Tibial nerve (tissue), 4 donors: ENCODE data around the gene RAC2. TPM values are rescaled to one million over a fixed set of nuclear protein-coding genes. Genes with fewer than 3 reads are reported as not detected.
A peak's percentile ranks its signal among the peaks of the same experiment; 100 is the strongest.

Experiments
- DNase-seq, 2 donors: peaks; one replicate each; pipeline ENCODE4 v3.0.0-alpha.2; 2019; ENCODE audit warnings: low spot score in 2 of 2
- H3K27ac ChIP-seq, 4 donors: fragments of 200-600 bp; sonication (generic) in 3 of 4; one replicate each; pipeline ENCODE4 v1.5.1; 2017 to 2019; ENCODE audit warnings: mild to moderate bottlenecking in 1 of 4
- H3K27me3 ChIP-seq, 2 donors: fragments of 200-600 bp; sonication (generic) in 1 of 2; one replicate each; pipeline versions ENCODE4 v1.5.1 to v1.6.0; 2017 to 2019
- H3K36me3 ChIP-seq, 3 donors: fragments of 200-600 bp; sonication (generic); one replicate each; pipeline ENCODE4 v1.5.1; 2018 to 2019
- H3K4me1 ChIP-seq, 4 donors: fragments of 200-600 bp; sonication (generic) in 3 of 4; one replicate each; pipeline ENCODE4 v1.5.1; 2017 to 2019
- H3K4me3 ChIP-seq, 4 donors: fragments of 200-600 bp; sonication (generic) in 3 of 4; one replicate each; pipeline ENCODE4 v1.5.1; 2017 to 2019; ENCODE audit warnings: mild to moderate bottlenecking in 1 of 4, moderate library complexity in 1 of 4
- H3K9me3 ChIP-seq, 4 donors: fragments of 200-600 bp; sonication (generic) in 3 of 4; one replicate each; pipeline ENCODE4 v1.5.1; 2017 to 2019
- CTCF ChIP-seq, 5 experiments: fragments of 200-600 bp in 3 of 5; fragments of 450-650 bp in 2 of 5; sonication (generic) in 3 of 5; IDR thresholded peaks; one replicate each; pipeline ENCODE4 v1.5.1; 2016 to 2019; ENCODE audit warnings: antibody characterized with exemption in 5 of 5, mild to moderate bottlenecking in 3 of 5, moderate library complexity in 2 of 5
- EP300 ChIP-seq, 2 donors: sonication (generic); formaldehyde crosslinking; IDR thresholded peaks; one replicate each; pipeline ENCODE4 v1.6.1; 2017; ENCODE audit warnings: antibody characterized with exemption in 2 of 2, mild to moderate bottlenecking in 1 of 2
- POLR2A ChIP-seq, 2 donors: fragments of 450-650 bp; IDR thresholded peaks; one replicate each; pipeline ENCODE4 v1.6.1; 2017; ENCODE audit warnings: antibody characterized with exemption in 2 of 2, mild to moderate bottlenecking in 2 of 2, moderate library complexity in 2 of 2
- WGBS, 2 donors: methylation state at CpG; one replicate each; pipeline ENCODE4 v1.1.5; 2018; 5-methylcytosine and 5-hydroxymethylcytosine counted together
- total RNA-seq, 4 donors: library from RNA; depleted of rRNA; stranded (reverse); fragments of >200 nt; gene quantifications; one replicate each; pipeline ENCODE4 v1.1.0, GENCODE V29; 2016

RAC2 gene
- total RNA-seq, 4 donors from 2014 or later, result 6.3 to 18.6 (median 7.8) TPM

DNA sequence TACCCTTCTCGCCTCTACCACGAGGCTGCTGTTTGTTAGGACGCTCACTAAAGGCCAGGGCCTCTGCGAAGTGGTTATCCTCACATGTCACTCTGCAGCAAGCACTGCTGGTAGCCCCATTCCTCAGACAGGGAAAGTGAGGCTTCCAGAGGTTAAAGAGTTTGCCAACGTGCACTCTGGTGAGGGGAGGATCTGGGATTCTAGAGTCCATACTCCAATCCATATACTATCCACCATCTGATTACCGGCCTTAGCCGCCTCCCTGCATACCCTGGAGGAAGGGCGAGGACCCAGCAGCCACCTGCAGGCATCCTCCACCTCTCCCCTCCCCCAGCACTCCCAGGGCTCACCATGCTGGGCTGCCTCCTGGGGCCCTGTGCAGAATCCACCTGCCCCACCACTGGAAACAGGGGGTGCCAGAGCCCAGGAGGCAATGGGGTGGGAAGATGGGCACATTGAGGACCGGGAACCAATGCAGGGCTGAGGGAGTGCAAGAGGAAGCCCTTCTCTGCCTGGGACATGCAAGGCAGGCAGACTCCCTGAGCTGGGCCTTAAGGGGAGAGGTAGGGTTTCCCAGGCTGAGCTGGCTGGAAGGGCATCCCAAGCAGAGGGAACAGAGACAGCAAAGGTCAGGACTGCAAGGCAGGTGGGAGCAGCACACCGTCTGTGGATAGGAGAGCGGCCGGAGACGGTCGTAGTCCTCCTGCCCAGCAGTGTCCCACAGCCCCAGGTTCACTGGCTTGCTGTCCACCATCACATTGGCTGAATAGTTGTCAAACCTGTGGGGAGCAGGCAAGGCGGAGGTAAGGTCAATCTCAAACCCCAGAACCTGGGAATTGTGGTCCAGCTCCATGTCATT lies 11.7 kb downstream of the RAC2 start:
- WGBS, 2 donors, result 74 to 75% methylated on average over 12 to 15 of the region's 15 CpGs
- Histone ChIP-seq H3K27me3 (peaks cover 0 to 59% of the 10 kb centered on the region in 2 donors), H3K27ac (no peak overlapping the region), H3K4me3 (no peak overlapping the region), H3K9me3 (no peaks in the 10 kb centered on the region), H3K4me1 (peaks cover 0 to 38% (median 5%) of the 10 kb centered on the region in 4 donors), H3K36me3 (no peaks in the 10 kb centered on the region)
- no peak for DNase-seq
- TF ChIP-seq EP300 (IDR thresholded peaks at IDR 0.05) (no peak), POLR2A (IDR thresholded peaks at IDR 0.05) (no peak), CTCF (IDR thresholded peaks at IDR 0.05) (no peak)

- DNase-seq, result no peak
- Histone ChIP-seq H3K27me3 (peaks cover 0 to 56% of the 10 kb centered on the region in 2 donors), H3K4me3 (no peak overlapping the region), H3K27ac (peak overlapping the region in 1 of 4 donors; percentile 45), H3K4me1 (peaks cover 0 to 38% (median 5%) of the 10 kb centered on the region in 4 donors), H3K36me3 (no peaks in the 10 kb centered on the region), H3K9me3 (no peaks in the 10 kb centered on the region)
- WGBS, 2 donors, result 74 to 77% methylated on average over 21 of the region's 21 CpGs
- no peak for TF ChIP-seq EP300 (IDR thresholded peaks at IDR 0.05)
- no peak for TF ChIP-seq CTCF (IDR thresholded peaks at IDR 0.05)
- no peak for TF ChIP-seq POLR2A (IDR thresholded peaks at IDR 0.05)
Observed at GRCh38 chr22:37231406-37232139, 12.5 kb downstream of the RAC2 start.

GRCh38 chr22:37230673-37231405 lies 13.2 kb downstream of the RAC2 start:
- no peak overlapping the region for H3K4me3 ChIP-seq
- H3K9me3 ChIP-seq, result no peaks in the 10 kb centered on the region
- peaks cover 0 to 38% (median 5%) of the 10 kb centered on the region in 4 donors for H3K4me1 ChIP-seq
- H3K36me3 ChIP-seq, result no peaks in the 10 kb centered on the region
- H3K27ac ChIP-seq, result peak overlapping the region in 1 of 4 donors; percentile 82
- no peak for DNase-seq
- 74 to 83% methylated on average over 14 of the region's 14 CpGs for WGBS, 2 donors
- H3K27me3 ChIP-seq, result peaks cover 0 to 48% of the 10 kb centered on the region in 2 donors
- TF ChIP-seq EP300 (IDR thresholded peaks at IDR 0.05), result no peak
- no peak for TF ChIP-seq CTCF (IDR thresholded peaks at IDR 0.05)
- no peak for TF ChIP-seq POLR2A (IDR thresholded peaks at IDR 0.05)

DNA sequence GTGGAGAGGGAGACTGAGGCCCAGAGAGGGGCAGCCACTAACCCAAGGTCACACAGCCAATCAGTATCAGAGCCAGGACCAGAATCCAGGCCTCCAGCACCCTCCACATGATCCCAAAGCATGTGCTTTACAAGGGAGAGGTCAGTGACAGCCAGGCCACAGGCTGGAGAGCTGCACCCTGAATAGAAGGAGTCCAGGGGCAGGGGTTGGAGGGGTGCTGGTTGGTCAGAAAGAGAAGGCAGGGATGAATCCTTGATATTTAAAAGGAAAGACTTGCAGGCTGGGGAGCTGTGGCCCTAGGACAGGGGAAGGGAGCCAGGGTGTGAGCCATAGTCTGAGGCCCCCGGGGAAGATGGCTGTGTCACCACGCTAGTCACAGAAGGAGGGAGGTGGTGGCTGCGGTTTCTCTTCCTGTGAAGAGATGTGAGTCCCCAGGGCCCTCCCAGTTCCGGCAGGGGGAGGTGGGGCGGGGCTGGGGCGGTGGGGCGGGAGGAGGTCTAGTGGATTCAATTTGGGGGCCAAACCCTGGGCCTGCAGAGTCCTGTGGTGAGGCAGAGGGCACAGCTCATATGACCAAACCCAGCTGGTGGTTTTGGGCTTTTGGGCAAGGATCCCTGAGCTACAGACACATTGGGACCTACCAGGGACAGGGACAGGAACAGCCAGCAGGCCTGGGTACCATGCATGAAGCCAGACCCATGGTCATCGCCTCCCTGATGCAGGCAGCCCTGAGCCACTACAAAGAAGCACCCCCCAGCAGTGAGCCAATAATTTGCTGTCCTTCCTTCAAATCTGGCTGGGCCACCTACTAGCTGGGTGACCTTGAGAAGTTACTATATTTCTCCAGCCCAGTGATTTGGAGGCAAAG lies 14.0 kb downstream of the RAC2 start:
- whole genome bisulfite sequencing, 2 donors, result 48 to 61% methylated on average over 5 to 6 of the region's 8 CpGs
- no peak for DNase-seq
- Histone ChIP-seq H3K4me3 (no peak overlapping the region), H3K36me3 (no peaks in the 10 kb centered on the region), H3K4me1 (peaks cover 0 to 31% (median 5%) of the 10 kb centered on the region in 4 donors), H3K27ac (peak overlapping the region in 1 of 4 donors; percentile 82), H3K27me3 (peaks cover 0 to 40% of the 10 kb centered on the region in 2 donors), H3K9me3 (no peaks in the 10 kb centered on the region)
- TF ChIP-seq CTCF (IDR thresholded peaks at IDR 0.05) (no peak), POLR2A (IDR thresholded peaks at IDR 0.05) (no peak), EP300 (IDR thresholded peaks at IDR 0.05) (no peak)
